ENCODE data around the gene RTL10.
"Not testable (repeated sequence)": the region's sequence is repeated elsewhere in the genome, so short reads cannot be mapped to it uniquely, and the experiment has no call there.

RTL10 gene

DNA sequence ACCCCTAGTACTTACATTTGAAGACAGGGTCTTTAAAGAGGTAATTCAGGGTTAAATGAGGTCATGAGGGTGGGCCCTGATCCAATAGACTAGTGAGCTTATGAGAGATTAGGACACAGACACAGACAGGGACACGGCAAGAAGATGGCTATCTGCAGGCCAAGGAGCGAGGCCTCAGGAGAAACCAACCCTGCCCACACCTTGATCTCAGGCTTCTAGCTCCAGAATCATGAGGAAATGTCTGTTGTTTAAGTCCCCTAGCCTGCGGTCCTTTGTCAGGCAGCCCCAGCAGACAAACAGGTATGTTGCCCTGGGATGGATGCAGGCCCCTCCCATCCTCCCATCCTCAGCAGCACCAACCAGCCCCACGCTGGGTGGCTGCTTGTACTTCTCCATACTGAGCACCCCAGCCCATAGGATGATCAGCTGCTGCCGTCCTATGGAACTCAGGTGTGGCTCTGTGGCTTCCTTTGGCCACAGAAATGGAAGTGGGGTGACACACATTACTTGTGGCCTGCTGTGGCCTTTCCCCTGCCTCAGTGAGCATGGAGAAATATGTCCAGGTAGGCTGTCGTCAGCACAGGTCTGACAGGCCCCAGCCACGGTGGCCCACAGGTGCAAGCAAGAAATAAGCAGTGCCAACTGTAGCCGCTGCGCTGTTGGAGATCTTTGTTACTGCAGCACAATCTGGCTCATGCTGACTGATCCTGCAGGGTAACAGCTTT lies 7.9 kb downstream of the RTL10 start:
- in situ Hi-C loops (cut with MboI; ENCODE audit: low sequenced_read_pairs), result no loop called here

GRCh38 chr22:19845054-19845722 lies 9.5 kb downstream of the RTL10 start:
- in situ Hi-C loops (cut with MboI; ENCODE audit: low sequenced_read_pairs), result no loop called here

GRCh38 chr22:19844377-19845053 lies 10.2 kb downstream of the RTL10 start:
- in situ Hi-C loops (cut with MboI; ENCODE audit: low sequenced_read_pairs), result no loop called here

GRCh38 chr22:19843857-19844376 lies 10.8 kb downstream of the RTL10 start:
- in situ Hi-C loops (cut with MboI; ENCODE audit: low sequenced_read_pairs), result no loop called here

GRCh38 chr22:19843107-19843856 lies 11.4 kb downstream of the RTL10 start:
- in situ Hi-C loops (cut with MboI; ENCODE audit: low sequenced_read_pairs), result no loop called here

- in situ Hi-C loops (cut with MboI; ENCODE audit: low sequenced_read_pairs), result no loop called here
These were observed 12.1 kb downstream of the RTL10 start for GRCh38 chr22:19842393-19843106.

GRCh38 chr22:19841641-19842392 lies 12.9 kb downstream of the RTL10 start:
- in situ Hi-C loops (cut with MboI; ENCODE audit: low sequenced_read_pairs), result no loop called here

- in situ Hi-C loops (cut with MboI; ENCODE audit: low sequenced_read_pairs), result no loop called here
These were observed 13.6 kb downstream of the RTL10 start for GRCh38 chr22:19840955-19841640.

- in situ Hi-C loops (cut with MboI; ENCODE audit: low sequenced_read_pairs), result no loop called here
These were observed 14.6 kb downstream of the RTL10 start for GRCh38 chr22:19840059-19840458.

DNA sequence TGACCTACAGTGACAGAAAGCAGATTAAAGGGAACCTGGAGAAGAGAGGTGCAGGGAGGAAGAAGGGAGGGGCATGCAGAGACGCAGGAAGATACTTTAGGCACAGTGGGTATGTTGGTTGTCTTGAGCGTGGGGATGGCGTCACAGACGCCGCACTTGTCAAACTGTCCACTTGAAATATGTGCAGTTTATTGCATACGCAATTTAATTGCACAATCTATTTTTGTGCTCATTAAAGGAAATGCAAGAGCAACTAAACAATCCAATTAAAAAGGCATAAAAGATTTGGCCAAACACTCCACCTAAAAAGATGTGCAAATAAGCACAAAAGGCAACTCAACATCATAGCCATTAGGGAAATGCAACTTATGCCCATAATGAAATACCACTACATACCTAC lies 16.8 kb downstream of the RTL10 start:
- in situ Hi-C loops (cut with MboI; ENCODE audit: low sequenced_read_pairs), result no loop called here

- in situ Hi-C loops (cut with MboI; ENCODE audit: low sequenced_read_pairs), result no loop called here
These were observed 18.2 kb downstream of the RTL10 start for GRCh38 chr22:19836512-19836911.

DNA sequence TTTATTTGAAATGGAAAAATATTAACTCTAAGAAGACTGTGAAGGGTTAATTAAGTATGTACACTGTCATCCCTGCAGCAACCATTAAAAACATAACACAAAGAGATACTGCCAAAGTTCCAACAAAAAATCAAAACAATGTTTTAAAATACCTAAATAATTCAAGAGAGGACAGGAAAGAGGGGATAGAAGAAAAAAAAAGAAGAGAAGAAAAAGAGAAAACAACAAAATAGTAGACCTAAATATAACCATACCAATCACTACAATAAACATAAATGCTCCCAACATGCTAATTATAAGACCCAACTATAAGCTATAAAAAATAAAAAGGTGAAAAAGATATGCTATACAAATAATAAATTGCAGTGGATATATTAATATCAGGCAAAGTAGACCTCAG lies 20.1 kb downstream of the RTL10 start:
- in situ Hi-C loops (cut with MboI; ENCODE audit: low sequenced_read_pairs), result no loop called here

GRCh38 chr22:19833327-19833726 lies 21.3 kb downstream of the RTL10 start:
- in situ Hi-C loops (cut with MboI; ENCODE audit: low sequenced_read_pairs), result not testable (repeated sequence)

DNA sequence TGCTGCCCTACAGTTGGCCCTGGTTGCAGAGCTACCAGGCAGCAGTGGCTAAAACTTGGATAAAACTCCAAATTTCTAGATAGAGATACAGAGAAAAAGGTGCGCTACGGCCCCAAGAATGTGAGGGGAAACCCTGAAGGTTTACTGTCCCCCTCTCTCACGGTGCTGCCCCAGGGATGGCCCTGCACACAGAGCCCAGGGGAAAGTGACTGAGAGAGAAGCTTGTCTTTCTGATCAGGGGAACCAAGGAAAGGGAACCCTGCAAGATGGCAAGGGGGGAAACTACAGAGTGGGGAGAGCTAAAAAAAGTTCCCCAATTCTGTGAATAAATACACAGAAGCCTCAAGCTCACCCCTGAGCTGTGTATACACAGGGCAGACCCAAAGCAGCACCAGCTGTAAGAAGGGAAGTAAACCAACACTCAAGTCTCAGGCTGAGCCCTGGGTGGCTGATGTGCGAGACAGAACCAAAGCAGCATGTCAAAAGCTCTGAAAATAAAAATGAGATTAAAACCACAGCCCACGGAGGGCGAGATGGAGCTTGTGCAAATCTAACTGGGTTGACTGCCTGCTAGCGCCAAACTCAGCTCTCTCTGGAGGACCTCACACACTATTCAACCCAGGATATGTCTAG lies 22.1 kb downstream of the RTL10 start:
- in situ Hi-C loops (cut with MboI; ENCODE audit: low sequenced_read_pairs), result no loop called here

DNA sequence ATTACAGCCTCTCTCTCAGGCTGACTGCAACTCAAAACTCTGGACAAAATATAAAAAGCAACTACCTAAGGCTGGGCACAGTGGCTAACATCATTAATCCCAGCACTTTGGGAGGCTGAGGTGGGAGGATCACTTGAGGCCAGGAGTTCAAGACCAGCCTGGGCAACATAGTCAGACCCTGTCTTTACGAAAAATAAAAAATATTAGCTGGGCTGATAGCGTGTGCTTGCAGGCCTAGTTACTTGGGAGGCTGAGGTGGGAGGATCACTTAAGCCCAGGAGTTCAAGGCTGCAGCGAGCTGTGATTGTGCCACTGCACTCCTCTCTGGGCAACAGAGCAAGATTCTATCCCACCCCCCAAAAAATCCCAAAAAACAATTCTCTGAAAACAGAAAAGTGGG lies 22.7 kb downstream of the RTL10 start:
- in situ Hi-C loops (cut with MboI; ENCODE audit: low sequenced_read_pairs), result not testable (repeated sequence)

DNA sequence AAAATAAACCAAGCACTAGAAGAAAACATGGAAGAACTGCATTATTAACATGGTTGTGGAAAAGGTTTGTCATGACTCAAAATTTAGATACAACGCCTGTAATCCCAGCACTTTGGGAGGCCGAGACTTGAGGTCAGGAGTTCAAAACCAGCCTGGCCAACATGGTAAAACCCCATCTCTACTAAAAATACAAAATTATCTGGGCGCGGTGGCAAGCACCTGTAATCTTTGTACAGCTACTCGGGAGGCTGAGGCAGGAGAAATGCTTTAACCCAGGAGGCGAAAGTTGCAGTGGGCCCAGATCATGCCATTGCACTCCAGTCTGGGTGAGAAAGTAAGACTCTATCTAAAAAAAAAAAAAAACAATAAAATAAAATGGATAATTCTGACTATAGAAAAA lies 23.7 kb downstream of the RTL10 start:
- in situ Hi-C loops (cut with MboI; ENCODE audit: low sequenced_read_pairs), result no loop called here

- in situ Hi-C loops (cut with MboI; ENCODE audit: low sequenced_read_pairs), result no loop called here
These were observed 26.7 kb downstream of the RTL10 start for GRCh38 chr22:19828035-19828401.

GRCh38 chr22:19827341-19828034 lies 27.2 kb downstream of the RTL10 start:
- in situ Hi-C loops (cut with MboI; ENCODE audit: low sequenced_read_pairs), result no loop called here

Data from hTERT RPE-1 (cell line).